ENCODE data around the gene DGCR6L. TPM values are rescaled to one million over a fixed set of nuclear protein-coding genes. Genes with fewer than 3 reads are reported as not detected.
"Not testable (repeated sequence)": the region's sequence is repeated elsewhere in the genome, so short reads cannot be mapped to it uniquely, and the experiment has no call there.

Gene DGCR6L
- total RNA-seq, 4 donors from 2014 or later = 27.7 to 52.3 (median 36.9) TPM

- WGBS, 2 donors (ENCODE audit: low coverage in 1 of 2) = 87% methylated on average over 11 of the region's 13 CpGs; no CpG with 5 or more reads in 1 of the 2 donors
- Histone ChIP-seq H3K27ac (no peak overlapping the region), H3K27me3 (peaks cover 2% of the 10 kb centered on the region), H3K4me1 (peaks cover 0 to 6% (median 5%) of the 10 kb centered on the region in 4 donors), H3K36me3 (no peaks in the 10 kb centered on the region), H3K4me3 (no peak overlapping the region), H3K9me3 (no peaks in the 10 kb centered on the region)
- DNase-seq = no peak
- in situ Hi-C loops (cut with MboI; ENCODE audit: low pct_ligation_motif_present in 1 of 4, low pct_unique_long_range_greater_than_20kb in 1 of 4, low sequenced_read_pairs in 3 of 4) = no loop called here
- intact Hi-C loops (cut with DNase I; ENCODE audit: low total_unique reads) = no loop called here
- TF ChIP-seq POLR2A (IDR thresholded peaks at IDR 0.05) (no peak), EP300 (IDR thresholded peaks at IDR 0.05; ENCODE audit: low read depth) (no peak), POLR2AphosphoS5 (IDR thresholded peaks at IDR 0.05) (no peak), CTCF (IDR thresholded peaks at IDR 0.05) (no peak)
These were observed 47.2 kb downstream of the DGCR6L start for GRCh38 chr22:20272700-20273099.

GRCh38 chr22:20272174-20272573 lies 47.7 kb downstream of the DGCR6L start:
- DNase-seq = no peak
- in situ Hi-C loops (cut with MboI; ENCODE audit: low pct_ligation_motif_present in 1 of 4, low pct_unique_long_range_greater_than_20kb in 1 of 4, low sequenced_read_pairs in 3 of 4) (no loop called here), intact Hi-C loops (cut with DNase I; ENCODE audit: low total_unique reads) (no loop called here)
- Histone ChIP-seq H3K36me3 (no peaks in the 10 kb centered on the region), H3K4me1 (peaks cover 0 to 12% (median 10%) of the 10 kb centered on the region in 4 donors), H3K27me3 (peaks cover 7% of the 10 kb centered on the region), H3K4me3 (no peak overlapping the region), H3K27ac (no peak overlapping the region), H3K9me3 (no peaks in the 10 kb centered on the region)
- WGBS, 2 donors (ENCODE audit: low coverage in 1 of 2) = 81% methylated on average over 9 of the region's 9 CpGs; no CpG with 5 or more reads in 1 of the 2 donors
- TF ChIP-seq POLR2AphosphoS5 (IDR thresholded peaks at IDR 0.05) (no peak), POLR2A (IDR thresholded peaks at IDR 0.05) (no peak)

GRCh38 chr22:20271114-20271994 lies 48.5 kb downstream of the DGCR6L start:
- DNase-seq = no peak
- H3K9me3 ChIP-seq = no peaks in the 10 kb centered on the region
- intact Hi-C loops (cut with DNase I; ENCODE audit: low total_unique reads) = no loop called here
- no peak overlapping the region for H3K4me3 ChIP-seq
- peaks cover 0 to 14% (median 12%) of the 10 kb centered on the region in 4 donors for H3K4me1 ChIP-seq
- in situ Hi-C loops (cut with MboI; ENCODE audit: low pct_ligation_motif_present in 1 of 4, low pct_unique_long_range_greater_than_20kb in 1 of 4, low sequenced_read_pairs in 3 of 4) = no loop called here
- WGBS, 2 donors (ENCODE audit: low coverage in 1 of 2) = 85% methylated on average over 9 of the region's 14 CpGs; no CpG with 5 or more reads in 1 of the 2 donors
- no peak for TF ChIP-seq POLR2A (IDR thresholded peaks at IDR 0.05)
- no peak for TF ChIP-seq CTCF (IDR thresholded peaks at IDR 0.05)
- no peak for TF ChIP-seq EP300 (IDR thresholded peaks at IDR 0.05; ENCODE audit: low read depth)
- TF ChIP-seq POLR2AphosphoS5 (IDR thresholded peaks at IDR 0.05) = no peak
- H3K27me3 ChIP-seq = peaks cover 9% of the 10 kb centered on the region
- no peak overlapping the region for H3K27ac ChIP-seq
- no peaks in the 10 kb centered on the region for H3K36me3 ChIP-seq

GRCh38 chr22:20270190-20271113 lies 49.4 kb downstream of the DGCR6L start:
- in situ Hi-C loops (cut with MboI; ENCODE audit: low pct_ligation_motif_present in 1 of 4, low pct_unique_long_range_greater_than_20kb in 1 of 4, low sequenced_read_pairs in 3 of 4) = not testable (repeated sequence)
- WGBS, 2 donors (ENCODE audit: low coverage in 1 of 2) = 80% methylated on average over 11 of the region's 23 CpGs; no CpG with 5 or more reads in 1 of the 2 donors

GRCh38 chr22:20269673-20270072 lies 50.2 kb downstream of the DGCR6L start:
- WGBS, 2 donors (ENCODE audit: low coverage in 1 of 2) = 84% methylated on average over 5 of the region's 8 CpGs; no CpG with 5 or more reads in 1 of the 2 donors
- intact Hi-C loops (cut with DNase I; ENCODE audit: low total_unique reads) = loop anchor here (5.0 kb wide), 1 partner anchor 112 kb away; no protein-coding TSS in a partner anchor
- in situ Hi-C loops (cut with MboI; ENCODE audit: low pct_ligation_motif_present in 1 of 4, low pct_unique_long_range_greater_than_20kb in 1 of 4, low sequenced_read_pairs in 3 of 4); H3K27me3 ChIP-seq; H3K9me3 ChIP-seq; H3K36me3 ChIP-seq; H3K4me3 ChIP-seq; DNase-seq; H3K27ac ChIP-seq: not testable (repeated sequence)
- H3K4me1 ChIP-seq = peaks cover 0 to 14% (median 12%) of the 10 kb centered on the region in 4 donors

More at GRCh38 chr22:20270190-20271113, 49.4 kb downstream of the DGCR6L start:
- H3K9me3 ChIP-seq; intact Hi-C loops (cut with DNase I; ENCODE audit: low total_unique reads); H3K27ac ChIP-seq; H3K4me3 ChIP-seq; H3K36me3 ChIP-seq; DNase-seq; H3K27me3 ChIP-seq: not testable (repeated sequence)
- H3K4me1 ChIP-seq = peaks cover 0 to 14% (median 12%) of the 10 kb centered on the region in 4 donors

- peaks cover 0 to 14% (median 12%) of the 10 kb centered on the region in 4 donors for H3K4me1 ChIP-seq
- H3K36me3 ChIP-seq; in situ Hi-C loops (cut with MboI; ENCODE audit: low pct_ligation_motif_present in 1 of 4, low pct_unique_long_range_greater_than_20kb in 1 of 4, low sequenced_read_pairs in 3 of 4); H3K9me3 ChIP-seq; H3K27ac ChIP-seq; DNase-seq; H3K27me3 ChIP-seq; H3K4me3 ChIP-seq: not testable (repeated sequence)
- intact Hi-C loops (cut with DNase I; ENCODE audit: low total_unique reads) = loop anchor here (5.0 kb wide), 1 partner anchor 112 kb away; no protein-coding TSS in a partner anchor
- 66% methylated on average over 4 of the region's 4 CpGs; no CpG with 5 or more reads in 1 of the 2 donors for WGBS, 2 donors (ENCODE audit: low coverage in 1 of 2)
These were observed 50.7 kb downstream of the DGCR6L start for GRCh38 chr22:20269201-20269600.

Measured in transverse colon (tissue), 4 donors.